ENCODE measurements around the gene IGSF22.

Gene IGSF22

GRCh38 chr11:18726040-18726439 lies at the start of gene IGSF22:
Gene IGSF22 (minus strand): TSS chr11:18726188. CDS start chr11:18724236, 1,952 bp downstream.
- no peak for DNase-seq

- DNase-seq, result no peak
Observed at GRCh38 chr11:18774801-18775200, 48.8 kb upstream of the IGSF22 start.

- DNase-seq, result no peak
Observed at GRCh38 chr11:18773681-18774080, 47.7 kb upstream of the IGSF22 start.

- DNase-seq, result no peak
Observed at GRCh38 chr11:18773104-18773503, 47.1 kb upstream of the IGSF22 start.

- DNase-seq, result no peak
Observed at GRCh38 chr11:18772211-18772610, 46.2 kb upstream of the IGSF22 start.

GRCh38 chr11:18771266-18772035 lies 45.5 kb upstream of the IGSF22 start:
- no peak for DNase-seq

GRCh38 chr11:18770479-18771125 lies 44.6 kb upstream of the IGSF22 start:
- no peak for DNase-seq

GRCh38 chr11:18769802-18770456 lies 43.9 kb upstream of the IGSF22 start:
- no peak for DNase-seq

GRCh38 chr11:18768978-18769377 lies 43.0 kb upstream of the IGSF22 start:
- DNase-seq, result no peak

GRCh38 chr11:18768472-18768901 lies 42.5 kb upstream of the IGSF22 start:
- DNase-seq, result no peak

- no peak for DNase-seq
Observed at GRCh38 chr11:18766015-18766414, 40.0 kb upstream of the IGSF22 start.

GRCh38 chr11:18765554-18765953 lies 39.6 kb upstream of the IGSF22 start:
- no peak for DNase-seq

- no peak for DNase-seq
Observed at GRCh38 chr11:18761741-18762140, 35.8 kb upstream of the IGSF22 start.

- DNase-seq, result no peak
Observed at GRCh38 chr11:18761144-18761543, 35.2 kb upstream of the IGSF22 start.

- DNase-seq, result no peak
Observed at GRCh38 chr11:18757811-18758210, 31.8 kb upstream of the IGSF22 start.

- DNase-seq, result no peak
Observed at GRCh38 chr11:18756889-18757288, 30.9 kb upstream of the IGSF22 start.

GRCh38 chr11:18754308-18754707 lies 28.3 kb upstream of the IGSF22 start:
- no peak for DNase-seq

GRCh38 chr11:18752502-18752901 lies 26.5 kb upstream of the IGSF22 start:
- DNase-seq, result no peak

GRCh38 chr11:18750944-18751343 lies 25.0 kb upstream of the IGSF22 start:
- no peak for DNase-seq

- peak; percentile 84 for DNase-seq
Observed at GRCh38 chr11:18749681-18750319, 23.8 kb upstream of the IGSF22 start.

GRCh38 chr11:18748766-18749365 lies 22.9 kb upstream of the IGSF22 start:
- no peak for DNase-seq

GRCh38 chr11:18745251-18745650 lies 19.3 kb upstream of the IGSF22 start:
- no peak for DNase-seq

GRCh38 chr11:18743900-18744514 lies 18.0 kb upstream of the IGSF22 start:
- no peak for DNase-seq
